ENCODE data around the gene INAFM2.

GRCh38 chr15:40365624-40366456, 42.3 kb downstream of the INAFM2 start:
- TF ChIP-seq CTCF (IDR thresholded peaks at IDR 0.05; ENCODE audit: low read length) (no peak), EZH2 (optimal IDR thresholded peaks at IDR 0.05; ENCODE audit: low read depth, low read length) (no peak), EZH2phosphoT487 (IDR thresholded peaks at IDR 0.05; ENCODE audit: low read length) (no peak)
